B cell (primary cell): ENCODE measurements around the gene ERC2. TPM values are rescaled to one million over a fixed set of nuclear protein-coding genes. Genes with fewer than 3 reads are reported as not detected.

Experiments used
- ATAC-seq: fragments of 200-7000 bp; cut with Tn5 transposase; one replicate; pipeline ENCODE4 v1.10.0; 2021; ENCODE audit warnings: low read depth, mild to moderate bottlenecking, moderate number of reproducible peaks, moderate library complexity
- CTCF ChIA-PET: fragments of 350-600 bp; sonication (Branson Sonifier 250); formaldehyde crosslinking; loops from one replicate; lab custom pipeline; 2021; ENCODE audit warnings: antibody characterized with exemption, inconsistent platforms; lab: Charles Lee
- POLR2A ChIA-PET: fragments of 350-600 bp; sonication (Branson Sonifier 250); formaldehyde crosslinking; loops from one replicate; lab custom pipeline; 2021; ENCODE audit warnings: antibody characterized with exemption; lab: Charles Lee
- DNase-seq: peaks from one replicate; pipeline ENCODE4 v3.0.0; 2013
- H2AFZ ChIP-seq: 2 replicates; pipeline ENCODE4 v1.6.1; 2012; ENCODE audit warnings: mild to moderate bottlenecking, low read depth, low read length; ENCODE audit not compliant: insufficient read depth, poor library complexity, severe bottlenecking
- H3K27ac ChIP-seq, 2 donors: 1 replicate in 1 of 2; 2 replicates in 1 of 2; pipeline ENCODE4 v1.5.1; 2012 to 2013; ENCODE audit warnings: low read length in 2 of 2, mild to moderate bottlenecking in 2 of 2, moderate library complexity in 1 of 2
- H3K27me3 ChIP-seq, 4 experiments: fragments of 200-600 bp in 1 of 4; sonication (generic) in 1 of 4; replicated peaks in 1 of 4; 1 replicate in 2 of 4; 2 replicates in 2 of 4; pipeline versions ENCODE4 v1.6.1 to v1.7.0; 2013 to 2016; ENCODE audit warnings: low read length in 3 of 4, mild to moderate bottlenecking in 2 of 4, mixed read lengths in 1 of 4, moderate library complexity in 1 of 4; ENCODE audit not compliant: insufficient read depth in 4 of 4, control insufficient read depth in 3 of 4; ENCODE audit errors: control extremely low read depth in 1 of 4
- H3K36me3 ChIP-seq, 2 experiments: replicated peaks in 1 of 2; 1 replicate in 1 of 2; 2 replicates in 1 of 2; pipeline versions ENCODE4 v1.6.1 to v1.7.1; 2013; ENCODE audit warnings: low read length in 1 of 2; ENCODE audit not compliant: insufficient read depth in 2 of 2, control insufficient read depth in 1 of 2; ENCODE audit errors: control extremely low read depth in 1 of 2, extremely low read depth in 1 of 2
- H3K4me1 ChIP-seq, 2 donors: fragments of 200-600 bp in 1 of 2; sonication (generic) in 1 of 2; 1 replicate in 1 of 2; 2 replicates in 1 of 2; pipeline versions ENCODE4 v1.5.1 to v1.6.1; 2013 to 2017; ENCODE audit warnings: low read length in 2 of 2; ENCODE audit not compliant: control insufficient read depth in 2 of 2, insufficient read depth in 2 of 2
- H3K4me2 ChIP-seq: replicated peaks from 2 replicates; pipeline ENCODE3; 2012; ENCODE audit warnings: mild to moderate bottlenecking, low read depth, low read length; ENCODE audit not compliant: poor library complexity, severe bottlenecking
- H3K4me3 ChIP-seq, 5 experiments: fragments of 200-600 bp in 1 of 5; sonication (generic) in 1 of 5; 1 replicate in 3 of 5; 2 replicates in 2 of 5; pipeline versions ENCODE4 v1.5.1 to v1.7.0; 2011 to 2016; ENCODE audit warnings: low read length in 4 of 5, mild to moderate bottlenecking in 4 of 5, low read depth in 2 of 5, control low read depth in 1 of 5, moderate library complexity in 1 of 5; ENCODE audit not compliant: insufficient read depth in 1 of 5; ENCODE audit errors: control extremely low read depth in 1 of 5, extremely low read depth in 1 of 5
- H3K79me2 ChIP-seq: fragments of 200-600 bp; sonication (generic); one replicate; pipeline ENCODE4 v1.6.0; 2016; ENCODE audit warnings: low read length; ENCODE audit not compliant: control insufficient read depth, insufficient read depth
- H3K9ac ChIP-seq: fragments of 200-600 bp; sonication (generic); 2 replicates; pipeline ENCODE4 v1.6.1; 2017; ENCODE audit warnings: mild to moderate bottlenecking, low read length, moderate library complexity
- H3K9me3 ChIP-seq, 3 donors: one replicate each; pipeline versions ENCODE4 v1.6.1 to v1.7.1; 2013; ENCODE audit warnings: low read length in 2 of 3; ENCODE audit not compliant: control insufficient read depth in 2 of 3, insufficient read depth in 1 of 3; ENCODE audit errors: control extremely low read depth in 1 of 3
- H4K20me1 ChIP-seq: 2 replicates; pipeline ENCODE4 v1.6.0; 2012; ENCODE audit warnings: mild to moderate bottlenecking, low read length; ENCODE audit not compliant: insufficient read depth, control insufficient read depth, poor library complexity, severe bottlenecking
- H3K27ac Mint-ChIP-seq: one replicate; pipeline ENCODE4 v1.8.0; 2021; ENCODE audit warnings: mixed read lengths
- H3K27me3 Mint-ChIP-seq: one replicate; pipeline ENCODE4 v1.8.0; 2021; ENCODE audit warnings: mixed read lengths
- H3K4me1 Mint-ChIP-seq: one replicate; pipeline ENCODE4 v1.8.0; 2021; ENCODE audit warnings: mixed read lengths
- H3K4me3 Mint-ChIP-seq: one replicate; pipeline ENCODE4 v1.8.0; 2021; ENCODE audit warnings: mixed read lengths
- H3K9me3 Mint-ChIP-seq: one replicate; pipeline ENCODE4 v1.8.0; 2022; ENCODE audit warnings: mixed read lengths; ENCODE audit not compliant: insufficient read depth
- EZH2 ChIP-seq: IDR thresholded peaks from 2 replicates; pipeline ENCODE4 v1.6.1; 2012; ENCODE audit warnings: borderline replicate concordance, low read depth, mild to moderate bottlenecking, moderate library complexity, low read length; ENCODE audit not compliant: insufficient read depth, poor library complexity, severe bottlenecking
- WGBS: methylation state at CpG from one replicate; pipeline ENCODE4 v1.1.5; 2013; ENCODE audit warnings: missing lambda C conversion rate; ENCODE audit not compliant: insufficient coverage; 5-methylcytosine and 5-hydroxymethylcytosine counted together
- intact Hi-C: fragments of 100-400 bp; cut with micrococcal nuclease; formaldehyde crosslinking; loops from one replicate; pipeline ENCODE4 v1.10.0; 2022
- polyA plus RNA-seq: library from polyadenylated mRNA; depleted of rRNA; stranded (reverse); fragments of >200 nt; gene quantifications from 2 replicates; pipeline ENCODE4 v1.2.3, GENCODE V29; 2012
- total RNA-seq, 2 donors: library from RNA; stranded (reverse); fragments of 120-200 nt in 1 of 2; gene quantifications; 1 replicate in 1 of 2; 2 replicates in 1 of 2; pipeline versions ENCODE4 v1.2.3 to v1.2.4, GENCODE V29; 2013 to 2022
- TF ChIP-seq, protein P1 (sequence below): fragments of 200-600 bp; IDR thresholded peaks from one replicate; pipeline ENCODE4 v1.8.0; 2022; ENCODE audit warnings: antibody characterized with exemption, mild to moderate bottlenecking

Gene ERC2
- total and polyA plus RNA-seq, 2 donors (not counting 1 experiment from before 2014, with no cell fraction given) = not detected

GRCh38 chr3:55471084-55471483 is 997.2 kb downstream of the ERC2 start:
- ChIA-PET POLR2A (no interaction called here), CTCF (no interaction called here)
- Histone ChIP-seq H4K20me1 (no peaks in the 10 kb centered on the region), H3K79me2 (no peaks in the 10 kb centered on the region), H3K4me3 (no peak overlapping the region), H2AFZ (no peak overlapping the region), H3K36me3 (no peaks in the 10 kb centered on the region), H3K4me1 (no peaks in the 10 kb centered on the region), H3K4me2 (no peak overlapping the region), H3K27ac (no peak overlapping the region), H3K9me3 (peaks cover 0 to 5% (median 0%) of the 10 kb centered on the region in 3 donors), H3K27me3 (no peaks in the 10 kb centered on the region), H3K9ac (no peak overlapping the region)
- no peak overlapping the region for H3K4me3 Mint-ChIP-seq
- ATAC-seq = no peak
- H3K4me1 Mint-ChIP-seq = no peaks in the 10 kb centered on the region
- no peaks in the 10 kb centered on the region for H3K9me3 Mint-ChIP-seq
- H3K27ac Mint-ChIP-seq = no peak overlapping the region
- intact Hi-C loops = no loop called here
- peaks cover 26% of the 10 kb centered on the region for H3K27me3 Mint-ChIP-seq
- no peak for TF ChIP-seq EZH2
- TF ChIP-seq, protein P1, sequence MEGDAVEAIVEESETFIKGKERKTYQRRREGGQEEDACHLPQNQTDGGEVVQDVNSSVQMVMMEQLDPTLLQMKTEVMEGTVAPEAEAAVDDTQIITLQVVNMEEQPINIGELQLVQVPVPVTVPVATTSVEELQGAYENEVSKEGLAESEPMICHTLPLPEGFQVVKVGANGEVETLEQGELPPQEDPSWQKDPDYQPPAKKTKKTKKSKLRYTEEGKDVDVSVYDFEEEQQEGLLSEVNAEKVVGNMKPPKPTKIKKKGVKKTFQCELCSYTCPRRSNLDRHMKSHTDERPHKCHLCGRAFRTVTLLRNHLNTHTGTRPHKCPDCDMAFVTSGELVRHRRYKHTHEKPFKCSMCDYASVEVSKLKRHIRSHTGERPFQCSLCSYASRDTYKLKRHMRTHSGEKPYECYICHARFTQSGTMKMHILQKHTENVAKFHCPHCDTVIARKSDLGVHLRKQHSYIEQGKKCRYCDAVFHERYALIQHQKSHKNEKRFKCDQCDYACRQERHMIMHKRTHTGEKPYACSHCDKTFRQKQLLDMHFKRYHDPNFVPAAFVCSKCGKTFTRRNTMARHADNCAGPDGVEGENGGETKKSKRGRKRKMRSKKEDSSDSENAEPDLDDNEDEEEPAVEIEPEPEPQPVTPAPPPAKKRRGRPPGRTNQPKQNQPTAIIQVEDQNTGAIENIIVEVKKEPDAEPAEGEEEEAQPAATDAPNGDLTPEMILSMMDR = no peak
- 100% methylated on average over 3 of the region's 4 CpGs for WGBS
- no peak for DNase-seq

DNA sequence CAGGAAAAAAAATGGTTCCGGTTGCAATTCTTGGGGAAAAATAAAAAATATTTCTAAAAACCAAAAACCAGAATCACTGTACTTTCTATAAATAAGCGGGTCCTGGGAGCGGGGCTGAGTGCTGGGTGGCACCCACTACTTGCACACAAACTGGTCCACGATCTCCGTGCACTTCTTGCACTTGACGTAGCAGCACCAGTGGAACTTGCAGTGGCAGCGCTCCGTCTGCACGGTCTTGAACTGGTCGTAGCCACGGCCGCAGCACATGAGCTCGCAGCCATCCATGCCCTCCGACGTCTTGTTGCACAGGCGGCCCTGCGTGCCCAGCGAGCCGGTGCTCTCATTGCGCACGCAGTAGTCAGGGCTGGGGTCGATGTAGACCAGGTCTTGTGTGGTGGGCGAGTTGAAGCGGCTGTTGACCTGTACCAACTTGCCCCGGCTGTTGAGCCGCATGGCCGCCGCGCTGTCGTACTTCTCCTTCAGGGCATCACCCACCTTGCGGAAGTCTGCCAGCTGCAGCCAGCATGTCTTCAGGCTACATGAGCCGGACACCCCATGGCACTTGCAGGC is 998.2 kb downstream of the ERC2 start:
- TF ChIP-seq EZH2 = no peak
- TF ChIP-seq, protein P1 = no peak
- Histone ChIP-seq H4K20me1 (no peaks in the 10 kb centered on the region), H3K4me3 (no peak overlapping the region), H3K79me2 (no peaks in the 10 kb centered on the region), H3K9me3 (peaks cover 0 to 5% (median 0%) of the 10 kb centered on the region in 3 donors), H3K27me3 (no peaks in the 10 kb centered on the region), H3K36me3 (no peaks in the 10 kb centered on the region), H3K4me2 (no peak overlapping the region), H3K9ac (no peak overlapping the region), H2AFZ (no peak overlapping the region), H3K4me1 (no peaks in the 10 kb centered on the region), H3K27ac (no peak overlapping the region)
- ChIA-PET POLR2A (no interaction called here), CTCF (no interaction called here)
- Mint-ChIP-seq H3K9me3 (no peaks in the 10 kb centered on the region), H3K4me1 (no peaks in the 10 kb centered on the region), H3K4me3 (no peak overlapping the region), H3K27me3 (peaks cover 22% of the 10 kb centered on the region), H3K27ac (no peak overlapping the region)
- no peak for ATAC-seq
- intact Hi-C loops = no loop called here
- no peak for DNase-seq
- WGBS = 95% methylated on average over 29 of the region's 32 CpGs
